ENCODE measurements around the gene SUOX. TPM values are rescaled to one million over a fixed set of nuclear protein-coding genes. Genes with fewer than 3 reads are reported as not detected.

SUOX gene
- 7.0 to 9.4 TPM (median 8.1 TPM) in 5 replicates for total RNA-seq (2022; extraction: Qiagen RNA extraction; ENCODE audit: low read depth)

GRCh38 chr12:55996715-55997534 lies at the start of gene SUOX:
TSS of gene SUOX (plus strand) at chr12:55997276. CDS start at chr12:56002222, 4,946 bp downstream.

GRCh38 chr12:55965941-55966407 lies 31.1 kb upstream of the SUOX start, which contains the start of gene PMEL:
TSS of gene PMEL (minus strand) at chr12:55966042. CDS start at chr12:55966011, 31 bp downstream.

DNA sequence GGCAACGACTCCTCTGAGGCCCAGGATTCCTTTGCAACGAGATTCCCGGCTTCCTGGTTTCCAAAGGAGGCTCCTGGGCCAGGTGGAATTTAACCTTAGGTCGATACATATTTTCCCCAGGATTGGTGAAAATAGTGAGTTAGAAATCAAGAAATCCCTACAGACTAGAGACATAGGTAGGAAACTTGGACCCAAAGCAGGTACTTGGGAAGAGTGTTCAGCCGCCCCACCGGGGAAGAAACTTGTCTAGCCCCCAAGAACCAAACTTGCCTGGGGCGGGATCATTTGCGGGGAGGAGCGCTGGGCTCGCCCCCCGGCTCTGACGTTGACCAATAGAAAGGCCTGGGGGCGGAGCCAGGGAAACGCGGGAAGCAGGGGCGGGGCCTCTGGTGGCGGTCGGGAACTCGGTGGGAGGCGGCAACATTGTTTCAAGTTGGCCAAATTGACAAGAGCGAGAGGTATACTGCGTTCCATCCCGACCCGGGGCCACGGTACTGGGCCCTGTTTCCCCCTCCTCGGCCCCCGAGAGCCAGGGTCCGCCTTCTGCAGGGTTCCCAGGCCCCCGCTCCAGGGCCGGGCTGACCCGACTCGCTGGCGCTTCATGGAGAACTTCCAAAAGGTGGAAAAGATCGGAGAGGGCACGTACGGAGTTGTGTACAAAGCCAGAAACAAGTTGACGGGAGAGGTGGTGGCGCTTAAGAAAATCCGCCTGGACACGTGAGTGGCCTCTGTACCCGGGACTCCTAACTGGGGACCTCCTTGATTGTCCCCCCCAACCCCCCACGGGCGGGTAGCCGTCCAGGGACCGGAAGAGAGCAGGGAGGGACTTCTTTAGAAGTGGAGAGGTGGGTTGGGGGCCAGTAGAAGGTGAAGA lies 30.4 kb upstream of the SUOX start, which contains the start of gene CDK2:
Gene CDK2 (plus strand): TSS at position 423 of the 874 bp plus-strand sequence. CDS start 179 bp downstream, at position 602.

GRCh38 chr12:55973599-55974307 lies 23.3 kb upstream of the SUOX start, which contains the start of gene RAB5B:
TSS of gene RAB5B (plus strand) at chr12:55974078. CDS start at chr12:55986961, 12,883 bp downstream.

GRCh38 chr12:56020423-56021184 lies 23.5 kb downstream of the SUOX start, which contains the start of gene IKZF4:
TSS of gene IKZF4 (plus strand) at chr12:56021043. CDS start at chr12:56021494, 451 bp downstream.

DNA sequence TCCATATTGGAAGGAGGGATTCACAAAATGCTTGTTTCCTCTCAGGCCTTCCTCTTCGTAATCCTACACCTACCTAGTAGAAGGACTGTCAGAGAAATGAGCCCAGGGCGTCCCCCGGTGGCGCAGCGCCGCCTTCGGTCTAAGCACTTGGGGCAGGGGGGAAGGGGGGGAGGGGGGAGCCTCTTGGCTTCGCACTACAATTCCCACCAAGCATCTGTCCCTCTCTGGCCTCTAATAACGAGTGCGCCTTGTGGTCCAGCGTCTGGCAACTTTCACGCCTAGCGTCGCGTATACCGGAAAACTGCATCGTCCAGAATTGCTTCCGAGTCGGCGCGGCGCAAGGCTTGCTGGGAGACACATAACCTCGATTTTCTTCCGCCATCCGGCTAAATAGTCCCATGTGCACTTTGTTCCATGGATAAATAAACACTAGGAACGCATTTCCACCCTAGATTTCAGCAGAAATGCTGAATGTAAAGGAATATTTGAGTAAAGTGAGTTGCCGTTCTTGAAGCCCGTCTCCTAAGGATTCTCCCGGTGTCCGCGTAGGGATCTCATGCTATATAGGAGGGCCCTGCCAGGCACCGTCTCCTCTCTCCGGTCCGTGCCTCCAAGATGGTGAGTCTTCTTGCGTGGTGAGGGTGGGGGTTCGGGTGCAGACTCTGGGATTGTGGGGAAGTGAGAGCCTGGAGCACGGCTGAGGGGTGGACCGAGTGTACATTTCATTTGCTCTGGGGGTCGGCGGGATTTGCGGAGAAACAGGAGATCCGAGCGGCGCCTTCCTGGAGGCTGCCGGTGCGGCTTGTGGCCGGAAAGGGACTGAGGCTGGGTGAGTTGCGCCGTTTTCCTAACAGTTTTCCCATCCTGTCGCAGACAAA lies 44.7 kb downstream of the SUOX start, which contains the start of gene RPS26:
Gene RPS26 (plus strand): TSS at position 367 of the 878 bp plus-strand sequence. CDS start 249 bp downstream, at position 616.

Other genes starting within 250 kb of the SUOX start
- gene SARNP, start 179.6 kb upstream of the SUOX start, total RNA-seq (2022; extraction: Qiagen RNA extraction; ENCODE audit: low read depth) = 87.8 to 151 TPM (median 101 TPM) in 5 replicates
- gene ORMDL2, start 179.2 kb upstream of the SUOX start, total RNA-seq (2022; extraction: Qiagen RNA extraction; ENCODE audit: low read depth) = 73.6 to 116 TPM (median 95.7 TPM) in 5 replicates
- gene DNAJC14, start 167.7 kb upstream of the SUOX start, total RNA-seq (2022; extraction: Qiagen RNA extraction; ENCODE audit: low read depth) = 17.3 to 22.8 TPM (median 21.6 TPM) in 5 replicates
- gene MMP19, start 154.3 kb upstream of the SUOX start, total RNA-seq (2022; extraction: Qiagen RNA extraction; ENCODE audit: low read depth) = 0.13 to 4.5 TPM (median 0.17 TPM) in 5 replicates
- 35.9 to 40.2 TPM (median 38.8 TPM) in 5 replicates for gene PYM1, start 69.4 kb upstream of the SUOX start, total RNA-seq (2022; extraction: Qiagen RNA extraction; ENCODE audit: low read depth)
- gene DGKA, start 66.1 kb upstream of the SUOX start, total RNA-seq (2022; extraction: Qiagen RNA extraction; ENCODE audit: low read depth) = 16.5 to 20.0 TPM (median 19.3 TPM) in 5 replicates
- 0.75 to 1.4 TPM (median 0.87 TPM) in 5 replicates for gene PMEL, start 31.2 kb upstream of the SUOX start, total RNA-seq (2022; extraction: Qiagen RNA extraction; ENCODE audit: low read depth)
- 55.0 to 59.1 TPM (median 57.1 TPM) in 5 replicates for gene CDK2, start 30.4 kb upstream of the SUOX start, total RNA-seq (2022; extraction: Qiagen RNA extraction; ENCODE audit: low read depth)
- 23.6 to 34.7 TPM (median 34.3 TPM) in 5 replicates for gene RAB5B, start 23.2 kb upstream of the SUOX start, total RNA-seq (2022; extraction: Qiagen RNA extraction; ENCODE audit: low read depth)
- 1.8 to 3.4 TPM (median 2.4 TPM) in 5 replicates for gene IKZF4, start 23.8 kb downstream of the SUOX start, total RNA-seq (2022; extraction: Qiagen RNA extraction; ENCODE audit: low read depth)
- gene RPS26, start 44.6 kb downstream of the SUOX start, total RNA-seq (2022; extraction: Qiagen RNA extraction; ENCODE audit: low read depth) = 641 to 1,011 TPM (median 739 TPM) in 5 replicates
- 1.1 to 2.8 TPM (median 1.7 TPM) in 5 replicates for gene ERBB3, start 82.9 kb downstream of the SUOX start, total RNA-seq (2022; extraction: Qiagen RNA extraction; ENCODE audit: low read depth)
- 293 to 379 TPM (median 323 TPM) in 5 replicates for gene PA2G4, start 107.3 kb downstream of the SUOX start, total RNA-seq (2022; extraction: Qiagen RNA extraction; ENCODE audit: low read depth)
- 5,266 to 6,618 TPM (median 5,546 TPM) in 5 replicates for gene RPL41, start 119.4 kb downstream of the SUOX start, total RNA-seq (2022; extraction: Qiagen RNA extraction; ENCODE audit: low read depth)
- gene ZC3H10, start 121.0 kb downstream of the SUOX start, total RNA-seq (2022; extraction: Qiagen RNA extraction; ENCODE audit: low read depth) = 2.4 to 3.7 TPM (median 2.8 TPM) in 5 replicates
- gene ESYT1, start 131.0 kb downstream of the SUOX start, total RNA-seq (2022; extraction: Qiagen RNA extraction; ENCODE audit: low read depth) = 59.0 to 74.9 TPM (median 65.7 TPM) in 5 replicates
- gene MYL6B, start 155.3 kb downstream of the SUOX start, total RNA-seq (2022; extraction: Qiagen RNA extraction; ENCODE audit: low read depth) = 71.8 to 84.7 TPM (median 75.8 TPM) in 5 replicates
- gene MYL6, start 161.1 kb downstream of the SUOX start, total RNA-seq (2022; extraction: Qiagen RNA extraction; ENCODE audit: low read depth) = 2,092 to 2,946 TPM (median 2,208 TPM) in 5 replicates
- gene SMARCC2, start 192.2 kb downstream of the SUOX start, total RNA-seq (2022; extraction: Qiagen RNA extraction; ENCODE audit: low read depth) = 30.7 to 37.5 TPM (median 36.2 TPM) in 5 replicates
- 20.2 to 25.5 TPM (median 24.6 TPM) in 5 replicates for gene RNF41, start 224.6 kb downstream of the SUOX start, total RNA-seq (2022; extraction: Qiagen RNA extraction; ENCODE audit: low read depth)
- gene NABP2, start 227.1 kb downstream of the SUOX start, total RNA-seq (2022; extraction: Qiagen RNA extraction; ENCODE audit: low read depth) = 58.0 to 66.9 TPM (median 62.4 TPM) in 5 replicates
- not detected in 5 replicates for gene SLC39A5, start 232.8 kb downstream of the SUOX start, total RNA-seq (2022; extraction: Qiagen RNA extraction; ENCODE audit: low read depth)

All from A549 treated with RU486 at 1 μM for 4 hours (cell line).